SK-N-SH (cell line): Measurements from ENCODE around the gene PRKAR1A. TPM values are rescaled to one million over a fixed set of nuclear protein-coding genes. Genes with fewer than 3 reads are reported as not detected.

Source experiments
- EP300 ChIP-seq, 2 experiments: IDR thresholded peaks; 2 replicates each; pipeline versions ENCODE4 v1.4.0 to v1.6.1; 2012; ENCODE audit warnings: borderline replicate concordance in 1 of 2, low read depth in 1 of 2, low read length in 1 of 2
- EZH2phosphoT487 ChIP-seq: fragments of 200-600 bp; sonication (generic); IDR thresholded peaks from 2 replicates; pipeline ENCODE4 v1.6.1; 2017; ENCODE audit warnings: low read depth, mixed run types, mild to moderate bottlenecking, antibody characterized with exemption, moderate library complexity, borderline replicate concordance
- FOSL2 ChIP-seq: IDR thresholded peaks from 2 replicates; pipeline ENCODE4 v1.4.0; 2012; ENCODE audit warnings: low read depth, mild to moderate bottlenecking, moderate library complexity, borderline replicate concordance
- GABPA ChIP-seq: IDR thresholded peaks from 2 replicates; pipeline ENCODE4 v1.4.0; 2012; ENCODE audit warnings: low read depth, mild to moderate bottlenecking
- MXI1 ChIP-seq: IDR thresholded peaks from 2 replicates; pipeline ENCODE4 v1.6.1; 2012; ENCODE audit warnings: mild to moderate bottlenecking, low read depth, low read length, improper control_type of control experiment
- RAD21 ChIP-seq: IDR thresholded peaks from 2 replicates; pipeline ENCODE4 v1.6.1; 2012; ENCODE audit warnings: mild to moderate bottlenecking, low read length
- YY1 ChIP-seq: IDR thresholded peaks from 2 replicates; pipeline ENCODE4 v1.4.0; 2012; ENCODE audit warnings: low read depth, mild to moderate bottlenecking
- polyA plus RNA-seq, 3 experiments: library from polyadenylated mRNA; depleted of rRNA; stranded (reverse); fragments of >200 nt; gene quantifications; 2 replicates each; pipeline ENCODE4 v1.2.3, GENCODE V29; 2012
- TF ChIP-seq, protein P1 (sequence below): IDR thresholded peaks from 2 replicates; pipeline ENCODE4 v1.6.1; 2012; ENCODE audit warnings: mild to moderate bottlenecking, low read depth, low read length, moderate library complexity
- TF ChIP-seq, protein P2 (sequence below): IDR thresholded peaks from 2 replicates; pipeline ENCODE4 v1.4.0; 2012; ENCODE audit warnings: low read depth, borderline replicate concordance
- TF ChIP-seq, protein P3 (sequence below): IDR thresholded peaks from 2 replicates; pipeline ENCODE4 v1.4.0; 2012; ENCODE audit warnings: low read depth, borderline replicate concordance

The PRKAR1A gene
- polyA plus RNA-seq, 1 of the 3 experiments (the other 2 are of a cell fraction), result 195 TPM

DNA sequence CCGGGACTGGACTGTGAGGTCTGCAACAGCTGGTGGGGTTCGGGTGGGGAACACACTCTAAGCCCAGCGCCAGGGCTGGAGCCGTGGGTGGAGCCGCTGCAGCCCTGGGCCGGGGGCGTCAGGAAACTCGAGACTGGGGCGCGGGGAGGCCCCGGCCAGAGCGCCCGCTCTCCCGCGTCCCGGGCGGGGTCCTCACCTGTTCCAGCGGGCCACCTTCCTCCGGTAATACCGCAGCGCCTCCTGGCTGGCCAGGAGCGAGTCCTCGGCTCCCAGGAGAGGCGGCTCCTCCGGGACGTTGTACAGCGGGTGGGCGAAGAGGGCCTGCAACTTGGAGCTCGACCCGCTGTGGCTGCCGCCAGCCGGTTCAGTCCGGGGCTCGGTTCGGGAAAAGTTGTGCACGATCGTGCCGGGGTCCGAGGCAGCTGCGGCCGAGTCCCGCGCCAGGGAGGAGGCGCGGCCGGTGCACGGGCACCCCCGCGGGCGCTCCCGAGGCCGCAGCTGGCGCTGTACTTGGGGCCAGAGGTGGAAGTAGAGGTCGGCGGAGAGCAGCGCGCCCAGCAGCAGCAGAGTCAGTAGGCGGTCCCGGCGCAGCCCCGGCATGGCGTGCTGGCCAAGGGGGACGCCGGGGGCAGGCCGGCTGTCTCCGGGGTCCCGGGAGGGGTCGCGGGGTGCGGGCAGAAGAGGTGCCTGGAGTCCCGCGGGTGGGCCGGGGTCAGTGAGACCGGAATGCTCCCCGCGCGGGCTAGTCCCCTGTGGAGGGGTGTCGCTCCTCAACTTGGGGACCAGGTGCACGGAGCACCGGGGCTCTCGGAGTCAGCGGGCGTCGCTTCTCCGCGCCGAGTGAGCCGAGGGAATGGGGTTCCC lies 88.1 kb downstream of the PRKAR1A start (continued):
- TF ChIP-seq, protein P1, sequence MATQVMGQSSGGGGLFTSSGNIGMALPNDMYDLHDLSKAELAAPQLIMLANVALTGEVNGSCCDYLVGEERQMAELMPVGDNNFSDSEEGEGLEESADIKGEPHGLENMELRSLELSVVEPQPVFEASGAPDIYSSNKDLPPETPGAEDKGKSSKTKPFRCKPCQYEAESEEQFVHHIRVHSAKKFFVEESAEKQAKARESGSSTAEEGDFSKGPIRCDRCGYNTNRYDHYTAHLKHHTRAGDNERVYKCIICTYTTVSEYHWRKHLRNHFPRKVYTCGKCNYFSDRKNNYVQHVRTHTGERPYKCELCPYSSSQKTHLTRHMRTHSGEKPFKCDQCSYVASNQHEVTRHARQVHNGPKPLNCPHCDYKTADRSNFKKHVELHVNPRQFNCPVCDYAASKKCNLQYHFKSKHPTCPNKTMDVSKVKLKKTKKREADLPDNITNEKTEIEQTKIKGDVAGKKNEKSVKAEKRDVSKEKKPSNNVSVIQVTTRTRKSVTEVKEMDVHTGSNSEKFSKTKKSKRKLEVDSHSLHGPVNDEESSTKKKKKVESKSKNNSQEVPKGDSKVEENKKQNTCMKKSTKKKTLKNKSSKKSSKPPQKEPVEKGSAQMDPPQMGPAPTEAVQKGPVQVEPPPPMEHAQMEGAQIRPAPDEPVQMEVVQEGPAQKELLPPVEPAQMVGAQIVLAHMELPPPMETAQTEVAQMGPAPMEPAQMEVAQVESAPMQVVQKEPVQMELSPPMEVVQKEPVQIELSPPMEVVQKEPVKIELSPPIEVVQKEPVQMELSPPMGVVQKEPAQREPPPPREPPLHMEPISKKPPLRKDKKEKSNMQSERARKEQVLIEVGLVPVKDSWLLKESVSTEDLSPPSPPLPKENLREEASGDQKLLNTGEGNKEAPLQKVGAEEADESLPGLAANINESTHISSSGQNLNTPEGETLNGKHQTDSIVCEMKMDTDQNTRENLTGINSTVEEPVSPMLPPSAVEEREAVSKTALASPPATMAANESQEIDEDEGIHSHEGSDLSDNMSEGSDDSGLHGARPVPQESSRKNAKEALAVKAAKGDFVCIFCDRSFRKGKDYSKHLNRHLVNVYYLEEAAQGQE, result no peak
- TF ChIP-seq, protein P2, sequence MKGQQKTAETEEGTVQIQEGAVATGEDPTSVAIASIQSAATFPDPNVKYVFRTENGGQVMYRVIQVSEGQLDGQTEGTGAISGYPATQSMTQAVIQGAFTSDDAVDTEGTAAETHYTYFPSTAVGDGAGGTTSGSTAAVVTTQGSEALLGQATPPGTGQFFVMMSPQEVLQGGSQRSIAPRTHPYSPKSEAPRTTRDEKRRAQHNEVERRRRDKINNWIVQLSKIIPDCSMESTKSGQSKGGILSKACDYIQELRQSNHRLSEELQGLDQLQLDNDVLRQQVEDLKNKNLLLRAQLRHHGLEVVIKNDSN, result no peak
- TF ChIP-seq YY1, result no peak
- TF ChIP-seq FOSL2, result no peak
- TF ChIP-seq GABPA, result no peak
- no peak for TF ChIP-seq MXI1
- TF ChIP-seq, protein P3, sequence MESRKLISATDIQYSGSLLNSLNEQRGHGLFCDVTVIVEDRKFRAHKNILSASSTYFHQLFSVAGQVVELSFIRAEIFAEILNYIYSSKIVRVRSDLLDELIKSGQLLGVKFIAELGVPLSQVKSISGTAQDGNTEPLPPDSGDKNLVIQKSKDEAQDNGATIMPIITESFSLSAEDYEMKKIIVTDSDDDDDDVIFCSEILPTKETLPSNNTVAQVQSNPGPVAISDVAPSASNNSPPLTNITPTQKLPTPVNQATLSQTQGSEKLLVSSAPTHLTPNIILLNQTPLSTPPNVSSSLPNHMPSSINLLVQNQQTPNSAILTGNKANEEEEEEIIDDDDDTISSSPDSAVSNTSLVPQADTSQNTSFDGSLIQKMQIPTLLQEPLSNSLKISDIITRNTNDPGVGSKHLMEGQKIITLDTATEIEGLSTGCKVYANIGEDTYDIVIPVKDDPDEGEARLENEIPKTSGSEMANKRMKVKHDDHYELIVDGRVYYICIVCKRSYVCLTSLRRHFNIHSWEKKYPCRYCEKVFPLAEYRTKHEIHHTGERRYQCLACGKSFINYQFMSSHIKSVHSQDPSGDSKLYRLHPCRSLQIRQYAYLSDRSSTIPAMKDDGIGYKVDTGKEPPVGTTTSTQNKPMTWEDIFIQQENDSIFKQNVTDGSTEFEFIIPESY, result no peak
- TF ChIP-seq EP300 (IDR thresholded peaks at IDR 0.05; ENCODE audit: borderline replicate concordance in 1 of 2, low read depth in 1 of 2, low read length in 1 of 2), result no peak
- no peak for TF ChIP-seq RAD21
- TF ChIP-seq EZH2phosphoT487, result no peak
- TF ChIP-seq, all 33 proteins: peak for 0

Other genes starting within 250 kb of the PRKAR1A start
- gene SLC16A6, start 221.3 kb upstream of the PRKAR1A start, polyA plus RNA-seq (2012; rRNA removed), result 0.03 TPM in 1 of 2 replicates, not detected in the other
- gene ARSG, start 220.9 kb upstream of the PRKAR1A start, polyA plus RNA-seq (2012; rRNA removed), result 0.41 and 0.60 TPM in 2 replicates
- gene WIPI1, start 54.9 kb upstream of the PRKAR1A start, polyA plus RNA-seq (2012; rRNA removed), result 52.7 and 65.2 TPM in 2 replicates
- not detected in 2 replicates for gene FAM20A, start 88.9 kb downstream of the PRKAR1A start, polyA plus RNA-seq (2012; rRNA removed)